HFFc6 (cell line): ENCODE data around the gene PHF21A. TPM values are rescaled to one million over a fixed set of nuclear protein-coding genes. Genes with fewer than 3 reads are reported as not detected.

Experiments
- DNase-seq: peaks from one replicate; pipeline ENCODE4 v3.0.0-alpha.2; 2018
- H3K27ac Mint-ChIP-seq: 2 replicates; pipeline ENCODE4 v1.8.0; 2020; ENCODE audit warnings: mild to moderate bottlenecking, mixed read lengths
- H3K27me3 Mint-ChIP-seq: 2 replicates; pipeline ENCODE4 v1.8.0; 2021; ENCODE audit warnings: mild to moderate bottlenecking, moderate library complexity, mixed read lengths; ENCODE audit not compliant: insufficient read depth
- H3K36me3 Mint-ChIP-seq: 2 replicates; pipeline ENCODE4 v1.8.0; 2021; ENCODE audit warnings: low read depth, mixed read lengths
- H3K4me1 Mint-ChIP-seq: 2 replicates; pipeline ENCODE4 v1.8.0; 2020; ENCODE audit warnings: low read depth, mixed read lengths
- H3K4me3 Mint-ChIP-seq: 2 replicates; pipeline ENCODE4 v1.8.0; 2020; ENCODE audit warnings: mild to moderate bottlenecking, moderate library complexity, mixed read lengths
- H3K9me3 Mint-ChIP-seq: 2 replicates; pipeline ENCODE4 v1.8.0; 2020; ENCODE audit warnings: mild to moderate bottlenecking, mixed read lengths
- CTCF ChIP-seq: fragments of 200-600 bp; sonication (generic); IDR thresholded peaks from 2 replicates; pipeline ENCODE4 v1.5.0; 2021; ENCODE audit warnings: antibody characterized with exemption, mild to moderate bottlenecking
- total RNA-seq, 6 experiments: library from RNA; stranded (reverse); fragmentation: NEBNext Ultra II Directional; extraction: Animal tissue kit (Norgen Biotek cat#: 25700); gene quantifications; 2 replicates in 1 of 6; 3 replicates in 5 of 6; pipeline ENCODE4 v1.2.3, GENCODE V29; 2021

Gene PHF21A
- total RNA-seq, 6 experiments from 2014 or later: 25.5 to 32.4 (median 26.2) TPM

GRCh38 chr11:46012185-46012584 is 109.1 kb downstream of the PHF21A start:
- TF ChIP-seq CTCF: no peak
- Mint-ChIP-seq H3K4me1 (peaks cover 10% of the 10 kb centered on the region; the same call in 1 of the 2 replicates), H3K27me3 (no peaks in the 10 kb centered on the region), H3K4me3 (no peak overlapping the region), H3K9me3 (no peaks in the 10 kb centered on the region), H3K36me3 (peaks cover 3% of the 10 kb centered on the region; the same call in 1 of the 2 replicates), H3K27ac (no peak overlapping the region)
- DNase-seq: no peak

DNA sequence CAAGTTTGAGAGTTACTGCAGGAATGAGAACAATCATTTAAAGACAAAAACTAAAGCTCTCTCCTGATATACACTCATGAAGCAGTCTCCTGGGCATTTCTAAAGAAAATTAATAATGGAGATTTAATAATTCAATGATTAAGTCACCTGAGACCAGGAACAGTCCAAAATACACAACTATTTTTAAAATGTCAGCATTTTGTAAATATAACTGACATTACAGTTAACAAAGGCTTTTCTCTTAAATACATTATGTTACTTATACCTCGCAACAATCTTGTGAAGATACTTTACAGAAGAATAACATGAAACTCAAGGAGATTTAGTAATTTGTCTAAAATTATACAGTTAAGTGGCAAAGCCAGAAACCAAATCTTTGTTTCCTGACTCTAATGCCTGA is 111.2 kb downstream of the PHF21A start:
- DNase-seq: no peak
- TF ChIP-seq CTCF: no peak
- Mint-ChIP-seq H3K27ac (no peak overlapping the region), H3K4me1 (peaks cover 10% of the 10 kb centered on the region), H3K27me3 (no peaks in the 10 kb centered on the region), H3K4me3 (no peak overlapping the region), H3K9me3 (no peaks in the 10 kb centered on the region), H3K36me3 (peaks cover 3% of the 10 kb centered on the region; the same call in 1 of the 2 replicates)

DNA sequence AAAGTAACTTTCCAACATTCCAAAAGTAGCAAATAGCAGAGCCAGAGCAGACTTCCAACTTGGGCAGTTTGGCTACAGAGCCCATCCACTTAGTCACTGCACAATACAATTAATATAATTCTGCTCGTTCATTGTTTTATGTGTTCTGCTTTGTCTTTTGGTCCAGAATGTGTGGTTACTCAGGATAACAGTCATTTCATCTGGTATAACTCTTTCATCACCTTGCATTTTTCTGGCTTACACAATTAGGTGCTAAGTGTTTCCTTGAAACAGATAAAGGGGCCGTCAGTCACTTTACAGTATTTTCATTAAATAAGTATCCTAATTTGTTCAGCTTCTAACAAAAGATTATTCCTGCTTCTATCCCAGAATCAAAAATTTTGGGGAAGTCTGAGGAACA is 111.6 kb downstream of the PHF21A start:
- H3K4me1 Mint-ChIP-seq: peaks cover 10% of the 10 kb centered on the region
- no peak overlapping the region; the same call in 1 of the 2 replicates for H3K27ac Mint-ChIP-seq
- no peaks in the 10 kb centered on the region for H3K9me3 Mint-ChIP-seq
- H3K36me3 Mint-ChIP-seq: no peaks in the 10 kb centered on the region
- no peak for DNase-seq
- no peaks in the 10 kb centered on the region for H3K27me3 Mint-ChIP-seq
- no peak for TF ChIP-seq CTCF
- H3K4me3 Mint-ChIP-seq: no peak overlapping the region

DNA sequence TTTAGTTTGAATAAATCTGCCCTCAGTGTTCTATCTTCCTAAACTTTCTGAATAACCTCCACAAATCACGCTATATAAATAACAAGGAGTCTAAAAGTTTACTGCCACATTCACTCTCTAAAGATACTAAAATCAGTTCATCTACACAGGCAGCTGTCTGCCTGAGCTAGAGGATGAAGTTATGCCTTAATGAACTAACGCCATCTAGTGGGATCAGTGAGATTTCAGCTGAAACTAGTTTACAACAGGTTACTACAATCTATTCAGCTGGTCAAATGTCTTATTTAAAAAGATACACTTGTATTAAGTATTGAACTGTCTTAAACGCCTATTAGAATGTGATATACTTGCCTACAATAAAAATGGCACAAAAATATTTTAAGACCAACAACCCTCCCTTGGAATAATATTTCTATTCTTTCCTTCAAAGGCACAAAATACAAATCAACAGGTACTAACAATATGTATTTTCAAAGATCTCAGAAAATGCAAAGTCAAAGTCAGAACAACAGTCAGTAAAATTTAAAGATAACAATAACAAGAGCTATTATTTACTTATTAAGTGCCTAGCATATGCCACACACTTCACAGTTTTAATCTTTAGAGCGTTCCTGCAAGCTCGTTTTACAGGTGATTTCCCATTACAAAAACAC is 114.7 kb downstream of the PHF21A start:
- peak; percentile 87 for TF ChIP-seq CTCF
- no peak overlapping the region for H3K27ac Mint-ChIP-seq
- DNase-seq: peak; percentile 77
- H3K4me1 Mint-ChIP-seq: peaks cover 37% of the 10 kb centered on the region
- H3K4me3 Mint-ChIP-seq: no peak overlapping the region
- no peaks in the 10 kb centered on the region for H3K9me3 Mint-ChIP-seq
- no peaks in the 10 kb centered on the region for H3K36me3 Mint-ChIP-seq
- H3K27me3 Mint-ChIP-seq: no peaks in the 10 kb centered on the region

DNA sequence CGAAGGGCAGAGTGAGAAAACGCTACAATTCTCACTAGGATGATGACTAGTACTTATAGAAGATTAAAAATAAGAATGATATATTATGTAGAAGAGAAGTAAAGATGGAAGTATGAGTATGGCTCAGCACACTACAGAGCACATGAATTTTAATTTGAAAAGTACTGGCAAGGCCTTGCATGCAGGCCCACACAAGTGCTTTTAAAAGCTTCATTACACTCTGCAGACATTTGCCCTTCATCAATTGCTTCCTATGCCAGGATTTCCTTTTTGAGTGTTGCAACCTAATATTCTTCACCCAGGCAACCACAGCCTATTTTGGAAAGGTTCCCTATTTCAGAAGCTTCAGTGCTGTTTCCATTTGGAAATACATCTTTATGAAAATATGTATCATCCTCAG is 117.7 kb downstream of the PHF21A start:
- H3K36me3 Mint-ChIP-seq: no peaks in the 10 kb centered on the region
- no peak for TF ChIP-seq CTCF
- H3K27me3 Mint-ChIP-seq: no peaks in the 10 kb centered on the region; the same call in 1 of the 2 replicates
- peaks cover 55% of the 10 kb centered on the region for H3K4me1 Mint-ChIP-seq
- no peak for DNase-seq
- H3K9me3 Mint-ChIP-seq: no peaks in the 10 kb centered on the region
- H3K27ac Mint-ChIP-seq: no peak overlapping the region
- H3K4me3 Mint-ChIP-seq: no peak overlapping the region
